ENCODE measurements around the gene FLT3.

GRCh38 chr13:28089065-28089464, 11.3 kb downstream of the FLT3 start:
- TF ChIP-seq CTCF (IDR thresholded peaks at IDR 0.05): no peak
- TF ChIP-seq EP300 (IDR thresholded peaks at IDR 0.05): no peak
- no peak for TF ChIP-seq POLR2A (IDR thresholded peaks at IDR 0.05; ENCODE audit: low read depth)
- no peak for TF ChIP-seq POLR2AphosphoS5 (IDR thresholded peaks at IDR 0.05)

Data from esophagus muscularis mucosa (tissue), 4 donors.